Mucosa of gallbladder (tissue), 1 donor: Measurements from ENCODE around the gene SEC16A. TPM values are rescaled to one million over a fixed set of nuclear protein-coding genes. Genes with fewer than 3 reads are reported as not detected.

Source experiments
- DNase-seq: peaks from one replicate; pipeline ENCODE4 v3.0.0-alpha.2; 2020; ENCODE audit warnings: low spot score
- total RNA-seq: library from RNA; stranded (reverse); gene quantifications from one replicate; pipeline ENCODE4 v1.2.1, GENCODE V29; 2021
- donor health status: DM: no; HTN: no; CAD: no.

SEC16A gene
- total RNA-seq, 1 donor from 2014 or later: 78.4 TPM

- no peak for DNase-seq
Observed at GRCh38 chr9:136517950-136518349, 35.1 kb upstream of the SEC16A start.

DNA sequence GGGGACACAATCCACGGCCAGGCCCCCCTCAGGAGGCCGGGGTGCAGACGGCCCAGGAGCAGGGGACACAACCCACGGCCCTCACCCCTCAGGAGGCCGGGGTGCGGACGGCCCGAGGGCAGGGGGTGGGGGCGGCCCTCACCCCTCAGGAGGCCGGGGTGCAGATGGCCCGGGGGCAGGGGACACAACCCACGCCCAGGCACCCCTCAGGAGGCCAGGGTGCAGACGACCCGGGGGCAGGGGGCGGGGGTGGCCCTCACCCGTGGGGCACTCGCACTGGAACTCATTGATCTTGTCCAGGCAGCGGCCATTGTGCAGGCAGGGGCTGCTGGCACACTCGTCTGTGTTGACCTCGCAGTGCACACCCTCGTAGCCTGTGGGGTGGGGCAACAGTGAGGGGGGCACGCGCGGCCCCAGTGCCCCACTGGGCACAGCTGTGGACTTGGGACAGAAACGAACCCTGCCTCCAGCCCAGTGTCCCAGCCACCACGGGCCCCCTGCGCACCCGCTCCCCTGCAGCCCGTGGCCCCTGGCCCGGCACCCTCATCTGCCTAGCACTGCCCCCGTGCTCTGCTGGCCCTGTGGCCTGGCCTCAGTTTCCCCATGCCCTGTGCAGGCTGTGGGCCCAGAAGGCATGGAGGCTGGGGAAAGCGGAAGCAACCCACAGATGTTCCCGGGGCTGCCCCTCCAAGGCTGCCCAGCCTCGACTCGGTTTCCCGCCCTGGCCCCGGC lies 34.3 kb upstream of the SEC16A start:
- no peak for DNase-seq

- DNase-seq: no peak
Observed at GRCh38 chr9:136516191-136516654, 33.4 kb upstream of the SEC16A start.

- no peak for DNase-seq
Observed at GRCh38 chr9:136515276-136515675, 32.4 kb upstream of the SEC16A start.

DNA sequence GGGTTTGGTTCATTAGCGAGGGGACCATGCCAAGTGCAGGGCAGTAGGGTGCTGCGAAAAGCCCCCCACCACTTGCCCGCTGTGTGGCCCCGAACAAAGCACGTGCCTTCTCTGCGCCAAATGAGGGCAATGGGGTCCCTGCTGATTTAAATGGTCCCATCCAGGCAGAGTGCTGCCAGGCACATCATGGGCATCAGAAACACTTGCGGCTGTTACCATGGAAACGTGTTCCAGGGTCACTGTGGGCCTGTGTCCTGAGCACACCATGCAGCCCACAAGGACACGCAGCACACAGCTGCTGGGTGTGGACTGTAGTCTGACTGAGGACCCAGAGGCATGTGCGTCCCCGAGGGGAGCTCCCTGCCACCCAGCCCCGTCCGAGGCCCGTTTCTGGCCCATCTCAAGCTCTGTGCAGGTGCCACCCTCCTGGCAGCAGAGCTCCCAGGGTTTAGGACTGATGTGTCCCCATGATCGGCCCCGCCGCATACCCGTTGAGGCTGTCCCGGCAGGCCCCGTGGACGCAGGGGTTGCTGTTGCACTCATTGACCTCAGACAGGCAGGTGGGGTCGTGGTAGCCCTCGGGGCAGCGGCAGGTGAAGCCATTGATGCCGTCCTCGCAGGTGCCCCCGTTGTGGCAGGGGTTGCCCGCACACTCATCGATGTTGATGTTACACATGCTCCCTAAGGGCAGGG lies 31.3 kb upstream of the SEC16A start:
- DNase-seq: no peak

DNA sequence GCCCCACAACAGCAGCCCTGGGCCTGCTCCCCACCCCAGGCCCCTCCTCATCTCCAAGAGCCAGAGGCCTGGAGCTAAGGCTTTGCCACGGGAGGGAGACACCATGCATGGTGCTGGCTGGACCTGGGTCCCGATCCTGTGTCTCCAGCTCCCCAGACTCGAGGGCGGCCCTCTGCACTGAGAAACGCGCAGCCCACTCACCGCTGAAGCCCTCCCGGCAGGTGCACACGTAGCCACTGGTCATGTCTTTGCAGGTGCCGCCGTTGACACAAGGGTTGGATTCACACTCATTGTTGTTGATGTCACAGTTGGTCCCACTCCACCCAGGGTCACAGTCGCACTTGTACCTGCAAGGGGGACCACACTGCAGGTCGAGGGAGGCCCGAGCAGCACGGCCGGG lies 30.4 kb upstream of the SEC16A start:
- DNase-seq: no peak

DNA sequence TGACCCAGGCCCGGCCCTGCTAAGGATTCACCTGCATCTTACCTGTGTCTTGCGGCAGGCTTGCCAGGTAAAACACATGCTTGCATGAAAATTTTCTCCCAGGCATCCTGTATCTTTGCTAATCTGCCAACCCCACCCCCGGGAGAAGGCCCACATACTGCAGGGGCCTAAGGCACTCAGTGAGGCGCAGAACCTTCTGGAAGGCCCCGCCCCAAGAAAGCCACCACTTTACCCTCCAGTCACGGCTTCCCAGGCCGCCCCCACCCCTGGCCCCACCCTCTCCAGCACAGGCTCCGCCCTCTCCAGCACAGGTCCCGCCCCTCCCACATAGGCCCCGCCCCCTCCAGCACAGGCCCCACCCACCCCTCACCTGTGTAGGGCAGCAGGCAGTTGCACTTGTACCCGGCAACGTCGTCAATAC lies 29.8 kb upstream of the SEC16A start:
- DNase-seq: no peak

DNA sequence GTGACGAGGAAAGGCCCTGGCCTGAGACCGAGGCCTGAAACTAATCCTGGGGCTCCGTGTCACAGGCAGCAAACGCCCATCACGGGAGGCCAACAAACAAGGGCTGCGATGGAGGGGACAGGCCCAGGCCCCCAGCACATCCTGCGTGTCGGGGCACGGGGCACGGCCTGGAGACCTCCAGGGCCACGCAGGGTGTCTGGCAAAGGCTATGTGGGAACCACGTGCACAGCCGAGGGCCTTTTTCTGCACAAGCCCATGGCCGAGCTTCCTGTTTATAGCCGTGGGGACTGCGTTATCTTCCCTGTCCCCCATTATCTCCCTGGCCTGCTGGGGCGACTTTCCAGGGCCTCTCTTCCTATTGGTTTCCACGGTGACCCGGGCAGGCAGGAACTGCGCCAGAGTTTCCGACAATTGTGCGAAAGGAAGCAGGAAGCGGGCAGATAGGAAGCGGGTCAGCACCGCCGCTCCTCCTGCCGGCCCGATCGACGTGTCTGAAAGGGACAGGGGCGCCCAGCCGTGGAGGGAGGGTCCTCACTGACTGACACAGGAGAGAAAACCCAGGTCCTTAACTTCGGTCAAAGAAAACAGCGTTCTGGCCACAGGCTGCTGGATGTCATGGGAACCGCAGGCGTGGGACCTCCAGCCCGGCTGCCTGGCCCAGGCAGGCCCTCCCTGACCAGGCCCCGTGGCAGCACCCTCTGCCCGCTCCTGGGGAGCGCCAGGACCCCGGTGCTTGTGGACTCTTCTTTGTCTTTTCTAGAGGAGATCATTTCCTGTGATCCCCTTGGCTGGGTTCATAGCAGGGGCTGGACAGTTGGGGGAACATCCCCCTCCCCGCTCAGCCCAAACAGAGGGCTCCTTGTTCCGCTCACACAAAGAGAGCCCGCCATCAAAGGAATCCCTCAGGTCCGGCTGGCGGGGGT lies 29.1 kb upstream of the SEC16A start:
- DNase-seq: peak; percentile 68

GRCh38 chr9:136511144-136511669 lies 28.4 kb upstream of the SEC16A start:
- DNase-seq: no peak

DNA sequence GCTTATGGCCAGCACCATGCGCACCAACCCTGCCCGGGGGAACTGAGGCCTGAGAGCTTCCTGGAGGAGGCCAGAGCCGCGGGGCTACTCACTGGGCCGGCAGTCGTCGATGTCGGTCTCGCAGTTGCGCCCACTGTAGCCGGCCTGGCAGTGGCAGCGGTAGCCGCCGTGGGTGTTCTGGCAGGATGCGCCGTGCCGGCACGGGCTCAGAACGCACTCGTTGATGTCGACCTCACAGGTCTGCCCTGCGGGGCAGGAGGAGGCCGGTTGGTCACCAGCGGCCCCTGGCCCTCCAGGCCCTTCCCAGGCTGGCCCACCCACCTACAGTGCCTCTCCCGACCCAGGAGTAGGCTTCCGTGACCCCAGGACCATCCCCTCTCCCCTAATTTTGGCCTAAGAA lies 27.7 kb upstream of the SEC16A start:
- DNase-seq: no peak

- no peak for DNase-seq
Observed at GRCh38 chr9:136509549-136509948, 26.7 kb upstream of the SEC16A start.

DNA sequence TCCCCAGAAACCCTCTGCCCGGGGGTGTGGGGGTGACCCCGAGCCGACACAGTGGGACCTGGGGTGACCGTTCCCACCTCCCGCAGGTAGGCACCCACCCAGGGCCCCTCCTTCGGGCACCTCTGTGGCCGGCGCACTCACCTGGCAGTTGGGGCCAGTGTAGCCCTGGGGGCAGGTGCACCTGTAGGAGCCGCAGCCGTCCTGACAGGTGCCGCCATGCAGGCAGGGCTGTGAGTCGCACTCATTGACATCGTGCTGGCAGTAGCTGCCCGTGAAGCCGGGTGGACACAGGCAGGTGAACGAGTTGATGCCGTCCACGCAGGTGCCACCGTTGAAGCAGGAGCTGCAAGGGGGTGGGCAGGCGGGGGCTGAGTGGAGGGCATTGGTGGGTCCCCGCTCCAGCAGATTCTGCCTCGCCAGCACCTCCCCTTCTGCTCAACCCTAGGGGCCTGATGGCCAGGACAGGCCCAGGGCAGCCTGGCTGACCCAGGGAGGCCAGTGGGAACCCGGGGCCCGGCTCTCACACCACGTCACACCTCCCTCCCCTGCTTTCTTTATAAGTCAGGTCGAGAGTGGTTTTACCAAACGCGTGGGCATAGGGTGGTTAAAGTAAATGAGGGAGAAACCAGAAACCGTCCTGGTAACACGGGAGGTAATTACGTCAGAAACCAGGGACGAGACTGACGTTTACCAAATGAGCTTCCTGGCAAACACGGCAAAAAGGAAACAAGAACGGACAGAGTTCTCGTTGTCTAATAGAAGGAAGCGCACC lies 26.1 kb upstream of the SEC16A start:
- no peak for DNase-seq

DNA sequence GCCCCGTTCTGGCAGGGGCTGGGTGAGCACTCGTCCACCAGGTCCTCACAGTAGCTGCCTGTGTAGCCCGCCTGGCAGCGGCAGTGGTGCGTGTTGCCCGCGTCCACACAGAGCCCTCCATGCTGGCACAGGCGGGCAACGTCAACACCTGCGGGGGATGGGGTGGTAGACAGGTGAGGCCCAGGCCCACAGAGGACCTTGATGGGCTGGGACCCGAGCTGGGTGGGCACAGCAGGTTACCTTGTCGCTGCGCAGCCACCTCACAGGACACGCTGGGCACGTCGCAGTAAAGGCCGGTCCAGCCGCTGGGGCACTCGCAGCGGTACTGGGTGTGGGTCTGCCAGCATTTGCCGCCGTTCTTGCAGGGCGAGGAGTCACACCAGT lies 25.1 kb upstream of the SEC16A start:
- DNase-seq: no peak

DNA sequence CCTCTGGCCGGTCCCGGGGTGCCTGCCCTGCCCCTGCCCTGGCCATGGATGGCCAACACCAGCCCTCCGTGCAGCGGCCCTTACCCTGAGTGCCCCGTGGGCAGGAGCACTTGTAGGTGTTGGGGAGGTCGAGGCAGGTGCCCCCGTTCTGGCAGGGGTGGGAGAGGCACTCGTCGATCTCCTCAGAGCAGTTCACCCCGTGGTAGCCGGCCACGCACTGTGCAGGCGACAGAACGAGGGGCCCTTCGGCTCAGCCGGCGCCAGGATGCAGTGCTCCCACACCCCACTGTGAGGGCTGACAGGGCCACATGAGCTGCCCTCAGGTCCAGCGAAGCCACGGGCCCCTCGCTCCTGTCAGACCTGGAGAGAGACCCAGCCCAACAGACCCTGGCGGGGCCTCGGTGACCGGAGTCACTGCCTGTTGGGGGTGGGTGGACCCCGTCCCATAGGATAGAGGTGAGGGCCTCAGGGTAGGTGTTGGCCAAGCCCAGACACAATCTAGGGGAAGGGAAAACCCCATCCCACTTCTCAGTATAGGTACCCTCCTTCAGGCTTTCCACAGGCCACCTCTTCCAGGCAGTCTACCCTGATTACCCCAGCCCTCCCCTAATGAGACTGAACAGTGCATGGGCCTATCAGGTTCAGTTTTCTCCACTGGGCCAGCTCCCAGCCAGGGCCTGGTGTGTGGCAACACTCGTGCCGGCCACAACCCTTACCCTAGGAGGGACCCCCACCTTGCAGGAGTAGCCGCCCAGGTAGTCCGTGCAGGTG lies 24.6 kb upstream of the SEC16A start:
- DNase-seq: no peak

- DNase-seq: no peak
Observed at GRCh38 chr9:136506425-136506824, 23.6 kb upstream of the SEC16A start.

GRCh38 chr9:136505406-136506403 lies 22.9 kb upstream of the SEC16A start:
- DNase-seq: no peak

GRCh38 chr9:136504512-136505348 lies 21.9 kb upstream of the SEC16A start:
- DNase-seq: no peak

GRCh38 chr9:136502940-136503550 lies 20.2 kb upstream of the SEC16A start:
- no peak for DNase-seq
